Inferior parietal cortex (tissue), 1 donor: ENCODE data around the gene CNDP2.
A peak's percentile ranks its signal among the peaks of the same experiment; 100 is the strongest.

ENCODE experiments used
- DNase-seq: peaks from one replicate; pipeline ENCODE4 v3.0.0-alpha.2; 2016; ENCODE audit errors: extremely low spot score

Gene CNDP2

GRCh38 chr18:74495581-74496507, at the start of gene CNDP2:
Gene CNDP2, plus strand, starts transcription at chr18:74496363. Its CDS starts 3,611 bp downstream, at chr18:74499974.
- peak; percentile 98 for DNase-seq

GRCh38 chr18:74446631-74447403, 49.3 kb upstream of the CNDP2 start:
- DNase-seq = no peak

- no peak for DNase-seq
Measured at GRCh38 chr18:74447404-74448152, 48.6 kb upstream of the CNDP2 start.

- DNase-seq = peak; percentile 57
Measured at GRCh38 chr18:74450626-74451025, 45.5 kb upstream of the CNDP2 start.

GRCh38 chr18:74451148-74451547, 45.0 kb upstream of the CNDP2 start:
- no peak for DNase-seq

- DNase-seq = no peak
Measured at GRCh38 chr18:74453016-74453566, 43.1 kb upstream of the CNDP2 start.

GRCh38 chr18:74453642-74454198, 42.4 kb upstream of the CNDP2 start:
- no peak for DNase-seq

- peak; percentile 75 for DNase-seq
Measured at GRCh38 chr18:74454279-74454751, 41.8 kb upstream of the CNDP2 start.

- no peak for DNase-seq
Measured at GRCh38 chr18:74455386-74455785, 40.8 kb upstream of the CNDP2 start.

- DNase-seq = no peak
Measured at GRCh38 chr18:74456017-74456348, 40.2 kb upstream of the CNDP2 start.

GRCh38 chr18:74456349-74457042, 39.7 kb upstream of the CNDP2 start:
- no peak for DNase-seq

- no peak for DNase-seq
Measured at GRCh38 chr18:74457043-74457724, 39.0 kb upstream of the CNDP2 start, which contains the start of gene DIPK1C. Gene DIPK1C, minus strand, starts transcription at chr18:74457308. Its CDS starts 49 bp downstream, at chr18:74457259.

- DNase-seq = peak; percentile 81
Measured at GRCh38 chr18:74457725-74458421, 38.3 kb upstream of the CNDP2 start.

GRCh38 chr18:74459889-74460288, 36.3 kb upstream of the CNDP2 start:
- no peak for DNase-seq

GRCh38 chr18:74460825-74461224, 35.3 kb upstream of the CNDP2 start:
- no peak for DNase-seq

- DNase-seq = no peak
Measured at GRCh38 chr18:74463254-74463653, 32.9 kb upstream of the CNDP2 start.

- DNase-seq = no peak
Measured at GRCh38 chr18:74463983-74464382, 32.2 kb upstream of the CNDP2 start.

- no peak for DNase-seq
Measured at GRCh38 chr18:74465775-74466174, 30.4 kb upstream of the CNDP2 start.

- peak; percentile 25 for DNase-seq
Measured at GRCh38 chr18:74468547-74469061, 27.6 kb upstream of the CNDP2 start.
